ENCODE data around the gene TPTE2. TPM values are rescaled to one million over a fixed set of nuclear protein-coding genes. Genes with fewer than 3 reads are reported as not detected.

TPTE2 gene
- total RNA-seq, 1 donor from 2014 or later = 0.14 TPM

GRCh38 chr13:19581675-19582074, 20.3 kb upstream of the TPTE2 start:
- H3K9me3 Mint-ChIP-seq = peaks cover 13% of the 10 kb centered on the region
- TF ChIP-seq CTCF (conservative IDR thresholded peaks at IDR 0.05) = no peak
- H3K36me3 Mint-ChIP-seq (ENCODE audit: low read depth) = no peaks in the 10 kb centered on the region
- no peak overlapping the region for H3K27ac Mint-ChIP-seq (ENCODE audit: unreplicated experiment)
- no peak for DNase-seq (ENCODE audit: low read depth, low spot score)
- no peaks in the 10 kb centered on the region for H3K4me1 Mint-ChIP-seq
- no peaks in the 10 kb centered on the region for H3K27me3 Mint-ChIP-seq (ENCODE audit: low read depth)
- no peak overlapping the region for H3K4me3 Mint-ChIP-seq

GRCh38 chr13:19575230-19575629, 13.9 kb upstream of the TPTE2 start:
- peaks cover 5% of the 10 kb centered on the region for H3K9me3 Mint-ChIP-seq

GRCh38 chr13:19573120-19573716, 11.9 kb upstream of the TPTE2 start:
- Mint-ChIP-seq H3K27me3 (ENCODE audit: low read depth) (no peaks in the 10 kb centered on the region), H3K27ac (ENCODE audit: unreplicated experiment) (no peak overlapping the region), H3K36me3 (ENCODE audit: low read depth) (no peaks in the 10 kb centered on the region), H3K9me3 (peaks cover 2% of the 10 kb centered on the region), H3K4me1 (no peaks in the 10 kb centered on the region), H3K4me3 (no peak overlapping the region)
- no peak for TF ChIP-seq CTCF (conservative IDR thresholded peaks at IDR 0.05)
- DNase-seq (ENCODE audit: low read depth, low spot score) = no peak

More at GRCh38 chr13:19575230-19575629, 13.9 kb upstream of the TPTE2 start:
- Mint-ChIP-seq H3K36me3 (ENCODE audit: low read depth) (no peaks in the 10 kb centered on the region), H3K27me3 (ENCODE audit: low read depth) (no peaks in the 10 kb centered on the region), H3K4me3 (no peak overlapping the region), H3K4me1 (no peaks in the 10 kb centered on the region), H3K27ac (ENCODE audit: unreplicated experiment) (no peak overlapping the region)
- DNase-seq (ENCODE audit: low read depth, low spot score) = no peak
- no peak for TF ChIP-seq CTCF (conservative IDR thresholded peaks at IDR 0.05)

GRCh38 chr13:19572280-19572679, 10.9 kb upstream of the TPTE2 start:
- TF ChIP-seq CTCF (conservative IDR thresholded peaks at IDR 0.05) = no peak
- Mint-ChIP-seq H3K36me3 (ENCODE audit: low read depth) (no peaks in the 10 kb centered on the region), H3K9me3 (peaks cover 2% of the 10 kb centered on the region), H3K4me3 (no peak overlapping the region), H3K27ac (ENCODE audit: unreplicated experiment) (no peak overlapping the region), H3K27me3 (ENCODE audit: low read depth) (no peaks in the 10 kb centered on the region), H3K4me1 (no peaks in the 10 kb centered on the region)
- DNase-seq (ENCODE audit: low read depth, low spot score) = no peak

GRCh38 chr13:19567820-19568534, 6.6 kb upstream of the TPTE2 start:
- Mint-ChIP-seq H3K4me3 (no peak overlapping the region), H3K27ac (ENCODE audit: unreplicated experiment) (no peak overlapping the region), H3K27me3 (ENCODE audit: low read depth) (no peaks in the 10 kb centered on the region), H3K9me3 (peaks cover 2% of the 10 kb centered on the region), H3K4me1 (no peaks in the 10 kb centered on the region), H3K36me3 (ENCODE audit: low read depth) (no peaks in the 10 kb centered on the region)
- no peak for DNase-seq (ENCODE audit: low read depth, low spot score)
- TF ChIP-seq CTCF (conservative IDR thresholded peaks at IDR 0.05) = no peak
